Dendritic cell treated with granulocyte-macrophage colony-stimulating factor and Interleukin-4, amounts not matched to agents 40 ng/mL and 50 ng/mL, for 4 days (primary cell): ENCODE measurements around the gene CNP.
"Not testable (repeated sequence)": the region's sequence is repeated elsewhere in the genome, so short reads cannot be mapped to it uniquely, and the experiment has no call there.

Experiments used
- H3K27ac Mint-ChIP-seq: one replicate; pipeline ENCODE4 v1.8.0; 2022; ENCODE audit warnings: mild to moderate bottlenecking, mixed read lengths
- H3K27me3 Mint-ChIP-seq: one replicate; pipeline ENCODE4 v1.8.0; 2022; ENCODE audit warnings: mild to moderate bottlenecking, mixed read lengths
- H3K36me3 Mint-ChIP-seq: one replicate; pipeline ENCODE4 v1.8.0; 2022; ENCODE audit warnings: low read depth, mixed read lengths
- H3K4me1 Mint-ChIP-seq: one replicate; pipeline ENCODE4 v1.8.0; 2022; ENCODE audit warnings: low read depth, mixed read lengths
- H3K4me3 Mint-ChIP-seq: one replicate; pipeline ENCODE4 v1.8.0; 2022; ENCODE audit warnings: mild to moderate bottlenecking, moderate library complexity, mixed read lengths
- H3K9me3 Mint-ChIP-seq: one replicate; pipeline ENCODE4 v1.8.0; 2022; ENCODE audit warnings: mixed read lengths
- intact Hi-C: fragments of 100-400 bp; cut with micrococcal nuclease; formaldehyde crosslinking; loops from one replicate; pipeline ENCODE4 v1.15.0; 2022

Gene CNP

DNA sequence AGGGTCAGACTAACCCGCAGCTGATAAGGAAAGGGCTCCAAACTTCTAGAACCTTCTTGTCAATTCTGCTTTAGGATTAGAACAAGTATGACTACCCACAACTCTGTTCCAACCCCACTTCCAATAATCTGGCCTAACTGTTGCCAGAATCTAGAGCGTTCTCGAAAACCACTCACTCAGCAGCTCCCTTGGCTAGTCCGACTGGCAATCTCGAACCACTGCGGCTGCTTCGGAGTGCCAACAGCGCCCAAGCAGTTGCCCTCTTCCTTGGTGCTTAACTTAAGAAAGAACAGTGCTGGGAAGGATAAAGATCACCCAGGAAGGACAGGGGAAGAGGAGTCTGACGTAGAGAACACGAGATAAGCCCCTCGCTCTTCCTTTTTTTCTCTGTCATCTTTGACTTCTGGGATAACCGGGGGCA is 49.8 kb downstream of the CNP start:
- Mint-ChIP-seq H3K9me3 (no peaks in the 10 kb centered on the region), H3K4me3 (peak overlapping the region; percentile 99), H3K36me3 (peaks cover 54% of the 10 kb centered on the region), H3K27ac (peak overlapping the region; percentile 99), H3K27me3 (no peaks in the 10 kb centered on the region), H3K4me1 (peaks cover 70% of the 10 kb centered on the region)
- intact Hi-C loops = loop anchor here (2.0 to 5.0 kb wide), 2 partner anchors 50 to 166 kb away; partner anchors contain the start of genes CNP and KCNH4

DNA sequence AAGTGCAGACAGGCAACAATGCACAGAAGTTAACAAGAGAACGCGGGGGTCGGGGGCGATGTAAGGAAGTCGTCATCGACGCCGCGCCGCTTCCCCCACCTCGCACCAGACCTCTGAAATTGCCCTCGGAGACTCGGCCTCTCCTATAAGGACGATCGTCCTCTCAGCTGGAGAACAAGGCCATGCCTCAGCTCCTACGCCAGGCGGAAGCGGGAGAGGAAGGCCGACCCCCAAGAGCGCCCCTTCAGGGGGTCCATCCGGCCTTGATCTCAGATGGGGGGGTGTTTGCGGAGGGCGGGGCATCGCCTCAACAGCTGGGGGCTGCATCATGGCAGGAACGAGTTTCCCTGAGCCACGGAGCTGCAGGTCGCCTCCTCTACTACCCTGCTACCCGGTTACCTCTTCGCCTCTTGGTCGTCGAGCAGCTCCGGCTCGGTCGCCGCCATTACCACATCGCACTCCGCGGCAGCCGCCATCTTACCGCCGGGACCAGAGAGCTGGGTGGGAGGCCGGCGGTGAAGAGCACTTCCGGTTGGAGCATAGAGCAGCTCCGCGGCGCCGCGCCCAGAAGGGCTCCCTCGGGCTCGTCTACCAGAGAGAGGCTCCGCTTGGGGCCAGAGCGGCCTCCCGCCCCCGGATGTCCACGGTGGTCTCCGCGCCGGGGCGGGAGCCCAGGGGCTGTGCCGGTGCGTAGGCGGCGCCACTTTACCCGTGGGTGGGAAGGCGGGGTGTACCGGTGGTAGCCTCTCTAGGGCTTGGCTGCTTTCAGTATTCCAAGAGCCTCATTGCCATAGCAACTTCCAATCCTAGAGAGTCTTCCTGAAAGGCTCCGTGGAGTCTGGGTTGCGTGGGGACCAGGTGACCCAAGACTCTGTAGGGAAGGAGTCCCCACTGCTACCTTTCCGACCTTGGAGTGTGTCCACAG is 50.6 kb downstream of the CNP start, which contains the start of gene DNAJC7:
Gene DNAJC7 (minus strand): TSS at position 499 of the 925 bp plus-strand sequence. CDS start 23 bp downstream, at position 476.
- intact Hi-C loops = loop anchor here (2.0 to 5.0 kb wide), 2 partner anchors 50 to 165 kb away; partner anchors contain the start of genes CNP and KCNH4
- H3K27me3 Mint-ChIP-seq = no peaks in the 10 kb centered on the region
- peaks cover 70% of the 10 kb centered on the region for H3K4me1 Mint-ChIP-seq
- H3K27ac Mint-ChIP-seq = peak within 1 kb of the TSS; percentile 99
- no peaks in the 10 kb centered on the region for H3K9me3 Mint-ChIP-seq
- peaks cover 54% of the 10 kb centered on the region for H3K36me3 Mint-ChIP-seq
- peak within 1 kb of the TSS; percentile 99 for H3K4me3 Mint-ChIP-seq

- Mint-ChIP-seq H3K4me1 (peaks cover 70% of the 10 kb centered on the region), H3K36me3 (peaks cover 54% of the 10 kb centered on the region), H3K9me3 (no peaks in the 10 kb centered on the region), H3K27ac (peak overlapping the region; percentile 99), H3K4me3 (peak overlapping the region; percentile 99), H3K27me3 (no peaks in the 10 kb centered on the region)
- intact Hi-C loops = loop anchor here (2.0 to 5.0 kb wide), 2 partner anchors 51 to 164 kb away; partner anchors contain the start of genes CNP and KCNH4
Observed at GRCh38 chr17:42017866-42018200, 51.2 kb downstream of the CNP start.

DNA sequence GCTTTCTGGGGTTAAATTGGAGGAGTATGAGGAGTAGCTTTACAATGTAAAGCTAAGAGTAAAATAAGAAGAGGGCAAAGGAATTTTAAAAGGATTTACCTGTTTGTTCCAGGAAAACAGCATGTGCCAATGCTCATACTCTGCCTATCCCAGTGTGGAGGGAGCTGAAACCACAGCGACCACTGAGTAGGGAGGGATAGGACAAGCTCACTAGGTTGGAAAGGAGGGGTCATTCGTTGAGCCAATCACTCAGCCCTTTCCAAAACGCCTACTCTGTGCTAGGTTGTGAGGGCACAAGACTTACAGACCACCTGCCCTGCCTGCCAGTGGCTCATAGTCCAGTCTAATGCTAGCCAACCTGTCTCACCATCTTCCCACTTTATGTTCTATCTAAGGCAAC is 51.7 kb downstream of the CNP start:
- Mint-ChIP-seq H3K4me3 (peak overlapping the region; percentile 99), H3K9me3 (no peaks in the 10 kb centered on the region), H3K4me1 (peaks cover 68% of the 10 kb centered on the region), H3K27me3 (no peaks in the 10 kb centered on the region), H3K27ac (peak overlapping the region; percentile 99), H3K36me3 (peaks cover 57% of the 10 kb centered on the region)
- intact Hi-C loops = loop anchor here (5.0 kb wide), 1 partner anchor 164 kb away; the partner anchor contains the start of gene KCNH4

DNA sequence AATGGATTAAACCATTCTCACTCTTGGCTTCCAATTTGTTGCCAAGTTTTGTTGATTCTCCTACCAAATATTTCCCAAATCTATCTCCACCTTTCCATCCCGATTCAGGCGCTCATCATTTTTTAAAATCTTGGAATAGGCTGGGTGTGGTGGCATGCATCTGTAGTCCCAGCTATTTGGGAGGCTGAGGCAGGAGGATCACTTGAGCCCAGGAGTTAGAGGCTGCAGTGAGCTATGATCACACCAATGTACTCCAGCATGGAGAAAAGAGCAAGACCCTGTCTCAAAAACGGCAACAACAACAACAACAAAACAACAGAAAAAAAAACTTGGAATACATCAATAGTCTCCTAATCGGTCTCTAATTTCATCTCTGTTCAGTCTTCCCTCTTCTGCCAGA is 52.4 kb downstream of the CNP start:
- Mint-ChIP-seq H3K9me3 (no peaks in the 10 kb centered on the region), H3K27ac (no peak overlapping the region), H3K4me3 (no peak overlapping the region), H3K27me3 (no peaks in the 10 kb centered on the region), H3K36me3 (peaks cover 63% of the 10 kb centered on the region), H3K4me1 (peaks cover 70% of the 10 kb centered on the region)
- intact Hi-C loops = loop anchor here (5.0 kb wide), 1 partner anchor 163 kb away; the partner anchor contains the start of gene KCNH4

GRCh38 chr17:42019509-42020404 is 53.2 kb downstream of the CNP start, which contains the start of gene NKIRAS2:
TSS of gene NKIRAS2 (plus strand) at chr17:42020090. CDS start at chr17:42021578, 1,488 bp downstream.
- intact Hi-C loops = loop anchor here (5.0 to 10.0 kb wide), 2 partner anchors 163 to 265 kb away; partner anchors contain the start of genes KCNH4 and STAT5A
- Mint-ChIP-seq H3K27ac (peak within 1 kb of the TSS; percentile 85), H3K4me1 (peaks cover 78% of the 10 kb centered on the region)

GRCh38 chr17:42020845-42021244 is 54.2 kb downstream of the CNP start:
- Mint-ChIP-seq H3K27ac (peak overlapping the region; percentile 85), H3K4me1 (peaks cover 77% of the 10 kb centered on the region)

More at GRCh38 chr17:42019509-42020404, 53.2 kb downstream of the CNP start, which contains the start of gene NKIRAS2:
- H3K9me3 Mint-ChIP-seq = no peaks in the 10 kb centered on the region
- peak within 1 kb of the TSS; percentile 82 for H3K4me3 Mint-ChIP-seq
- H3K36me3 Mint-ChIP-seq = peaks cover 68% of the 10 kb centered on the region
- no peaks in the 10 kb centered on the region for H3K27me3 Mint-ChIP-seq

GRCh38 chr17:42023524-42024349 is 57.1 kb downstream of the CNP start:
- Mint-ChIP-seq H3K4me3 (peak overlapping the region; percentile 54), H3K9me3 (no peaks in the 10 kb centered on the region), H3K27ac (peak overlapping the region; percentile 95), H3K4me1 (peaks cover 88% of the 10 kb centered on the region), H3K27me3 (no peaks in the 10 kb centered on the region), H3K36me3 (peaks cover 53% of the 10 kb centered on the region)
- intact Hi-C loops = loop anchor here (2.0 to 10.0 kb wide), 2 partner anchors 93 to 261 kb away; partner anchors contain the start of gene STAT5A

More at GRCh38 chr17:42020845-42021244, 54.2 kb downstream of the CNP start:
- not testable (repeated sequence) for H3K9me3 Mint-ChIP-seq, H3K27me3 Mint-ChIP-seq
- H3K36me3 Mint-ChIP-seq = peaks cover 65% of the 10 kb centered on the region
- intact Hi-C loops = loop anchor here (10.0 kb wide), 1 partner anchor 264 kb away; the partner anchor contains the start of gene STAT5A
- H3K4me3 Mint-ChIP-seq = peak overlapping the region; percentile 82

DNA sequence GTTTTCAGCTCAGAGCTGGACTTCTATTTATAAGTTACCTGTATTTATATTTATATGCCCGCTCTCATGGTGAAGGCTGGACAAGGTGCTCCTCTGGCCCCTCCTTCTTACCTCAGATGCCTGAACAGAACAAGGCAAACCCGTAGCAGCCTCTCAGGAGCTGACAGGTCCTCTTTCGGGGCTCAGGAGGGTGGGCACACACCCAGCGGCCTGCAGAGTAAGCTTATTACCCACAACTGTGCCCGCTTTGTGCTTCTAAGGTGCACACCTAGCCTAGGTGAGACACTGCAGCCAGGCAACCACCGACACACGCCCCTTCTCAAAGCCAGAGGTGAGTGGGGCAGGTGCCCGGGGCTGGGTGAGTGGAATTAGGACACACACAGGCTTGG is 58.6 kb downstream of the CNP start:
- peak overlapping the region; percentile 95 for H3K27ac Mint-ChIP-seq

DNA sequence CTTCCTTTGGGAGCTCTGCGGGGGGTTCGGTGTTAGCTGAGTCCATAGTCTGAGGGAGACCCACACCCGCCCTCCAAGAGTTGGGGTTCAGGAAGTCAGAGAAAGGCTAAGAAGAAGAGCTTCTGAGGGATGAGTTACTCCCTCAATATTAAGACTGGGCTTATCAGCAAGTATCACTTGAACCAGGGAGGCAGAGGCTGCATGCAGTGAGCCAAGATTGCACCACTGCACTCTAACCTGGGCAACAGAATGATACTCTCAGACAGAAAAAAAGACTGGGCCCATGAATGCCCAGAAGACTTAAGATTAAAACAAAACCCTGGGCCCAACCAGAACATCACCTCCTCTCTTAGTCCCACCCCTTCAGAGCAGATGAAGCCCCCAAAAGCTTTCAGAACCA is 59.3 kb downstream of the CNP start:
- Mint-ChIP-seq H3K4me3 (no peak overlapping the region), H3K36me3 (peaks cover 48% of the 10 kb centered on the region), H3K4me1 (peaks cover 74% of the 10 kb centered on the region), H3K9me3 (no peaks in the 10 kb centered on the region), H3K27ac (peak overlapping the region; percentile 44), H3K27me3 (no peaks in the 10 kb centered on the region)
- intact Hi-C loops = loop anchor here (2.0 to 10.0 kb wide), 2 partner anchors 91 to 259 kb away; partner anchors contain the start of gene STAT5A

More for the DNA sequence above, 58.6 kb downstream of the CNP start:
- Mint-ChIP-seq H3K4me3 (no peak overlapping the region), H3K4me1 (peaks cover 80% of the 10 kb centered on the region), H3K9me3 (no peaks in the 10 kb centered on the region), H3K27me3 (no peaks in the 10 kb centered on the region), H3K36me3 (peaks cover 53% of the 10 kb centered on the region)
- intact Hi-C loops = loop anchor here (2.0 to 10.0 kb wide), 2 partner anchors 92 to 260 kb away; partner anchors contain the start of gene STAT5A

GRCh38 chr17:42026857-42027589 is 60.4 kb downstream of the CNP start:
- Mint-ChIP-seq H3K27me3 (no peaks in the 10 kb centered on the region), H3K4me1 (peaks cover 64% of the 10 kb centered on the region), H3K9me3 (no peaks in the 10 kb centered on the region), H3K36me3 (peaks cover 37% of the 10 kb centered on the region), H3K4me3 (no peak overlapping the region), H3K27ac (peak overlapping the region; percentile 44)
- intact Hi-C loops = loop anchor here (10.0 kb wide), 1 partner anchor 258 kb away; the partner anchor contains the start of gene STAT5A
